Measurements from ENCODE around the gene SKIDA1.
"Not testable (repeated sequence)": the region's sequence is repeated elsewhere in the genome, so short reads cannot be mapped to it uniquely, and the experiment has no call there.

The SKIDA1 gene

GRCh38 chr10:21552638-21553037 is 27.2 kb upstream of the SKIDA1 start:
- POLR2A ChIA-PET: no interaction called here
- DNase-seq (ENCODE audit: extremely low spot score): no peak
- CTCF ChIA-PET: no interaction called here
- TF ChIP-seq CTBP1 (IDR thresholded peaks at IDR 0.05; ENCODE audit: borderline replicate concordance) (no peak), ARNT (IDR thresholded peaks at IDR 0.05) (no peak), ELF4 (IDR thresholded peaks at IDR 0.05) (no peak), HDGF (IDR thresholded peaks at IDR 0.05; ENCODE audit: borderline replicate concordance) (no peak), FOXA1 (IDR thresholded peaks at IDR 0.05) (no peak), BHLHE40 (IDR thresholded peaks at IDR 0.05; ENCODE audit: borderline replicate concordance) (no peak), FOXK2 (IDR thresholded peaks at IDR 0.05) (no peak), TARDBP (IDR thresholded peaks at IDR 0.05) (no peak), NFRKB (IDR thresholded peaks at IDR 0.05) (no peak), FOXM1 (IDR thresholded peaks at IDR 0.05; ENCODE audit: borderline replicate concordance) (no peak), L3MBTL2 (conservative IDR thresholded peaks at IDR 0.05) (no peak), PKNOX1 (IDR thresholded peaks at IDR 0.05) (no peak), SP1 (IDR thresholded peaks at IDR 0.05) (no peak), SUZ12 (IDR thresholded peaks at IDR 0.05) (no peak), LEF1 (IDR thresholded peaks at IDR 0.05; ENCODE audit: borderline replicate concordance) (no peak), ZNF384 (IDR thresholded peaks at IDR 0.05) (no peak)

- POLR2A ChIA-PET: no interaction called here
- no peak for DNase-seq (ENCODE audit: extremely low spot score)
- CTCF ChIA-PET: no interaction called here
- TF ChIP-seq ZNF384 (IDR thresholded peaks at IDR 0.05) (peak; percentile 73), SUZ12 (IDR thresholded peaks at IDR 0.05) (no peak)
Measured at GRCh38 chr10:21547246-21547645, 21.8 kb upstream of the SKIDA1 start.

GRCh38 chr10:21540701-21541100 is 15.2 kb upstream of the SKIDA1 start:
- POLR2A ChIA-PET: interaction anchor here (2.2 kb wide), 1 partner anchor 10 kb away, joined by 8 read pairs; no protein-coding TSS in a partner anchor
- DNase-seq (ENCODE audit: extremely low spot score): not testable (repeated sequence)
- CTCF ChIA-PET: interaction anchor here (0.6 kb wide), 2 partner anchors 37 to 401 kb away, joined by 3 read pairs; no protein-coding TSS in a partner anchor

GRCh38 chr10:21536874-21537273 is 11.4 kb upstream of the SKIDA1 start:
- CTCF ChIA-PET: interaction anchor here (0.6 kb wide), 1 partner anchor 834 kb away, joined by 3 read pairs; no protein-coding TSS in a partner anchor
- DNase-seq (ENCODE audit: extremely low spot score): no peak
- no peak for TF ChIP-seq ZNF384 (IDR thresholded peaks at IDR 0.05)
- no peak for TF ChIP-seq SUZ12 (IDR thresholded peaks at IDR 0.05)
- no peak for TF ChIP-seq ARNT (IDR thresholded peaks at IDR 0.05)
- no peak for TF ChIP-seq FOXM1 (IDR thresholded peaks at IDR 0.05; ENCODE audit: borderline replicate concordance)
- no peak for TF ChIP-seq PKNOX1 (IDR thresholded peaks at IDR 0.05)
- no peak for TF ChIP-seq FOXK2 (IDR thresholded peaks at IDR 0.05)
- no peak for TF ChIP-seq TARDBP (IDR thresholded peaks at IDR 0.05)
- TF ChIP-seq BHLHE40 (IDR thresholded peaks at IDR 0.05; ENCODE audit: borderline replicate concordance): no peak
- no peak for TF ChIP-seq LEF1 (IDR thresholded peaks at IDR 0.05; ENCODE audit: borderline replicate concordance)
- TF ChIP-seq SP1 (IDR thresholded peaks at IDR 0.05): no peak
- no peak for TF ChIP-seq CTBP1 (IDR thresholded peaks at IDR 0.05; ENCODE audit: borderline replicate concordance)
- no peak for TF ChIP-seq HDGF (IDR thresholded peaks at IDR 0.05; ENCODE audit: borderline replicate concordance)
- no peak for TF ChIP-seq ELF4 (IDR thresholded peaks at IDR 0.05)
- no peak for TF ChIP-seq NFRKB (IDR thresholded peaks at IDR 0.05)
- TF ChIP-seq L3MBTL2 (conservative IDR thresholded peaks at IDR 0.05): no peak
- no peak for TF ChIP-seq FOXA1 (IDR thresholded peaks at IDR 0.05)
- POLR2A ChIA-PET: interaction anchor here (0.8 to 1.7 kb wide), 5 partner anchors 10 to 40 kb away, joined by 3 to 5 read pairs (median 4); partner anchors contain the start of gene SKIDA1

- CTCF ChIA-PET; DNase-seq (ENCODE audit: extremely low spot score): not testable (repeated sequence)
- POLR2A ChIA-PET: interaction anchor here (1.1 to 1.6 kb wide), 3 partner anchors 18 to 40 kb away, joined by 3 to 5 read pairs (median 4); no protein-coding TSS in a partner anchor
Measured at GRCh38 chr10:21535976-21536375, 10.5 kb upstream of the SKIDA1 start.

GRCh38 chr10:21535494-21535965 is 10.0 kb upstream of the SKIDA1 start:
- no peak for DNase-seq (ENCODE audit: extremely low spot score)
- TF ChIP-seq CTBP1 (IDR thresholded peaks at IDR 0.05; ENCODE audit: borderline replicate concordance) (no peak), FOXM1 (IDR thresholded peaks at IDR 0.05; ENCODE audit: borderline replicate concordance) (no peak), SP1 (IDR thresholded peaks at IDR 0.05) (no peak), TARDBP (IDR thresholded peaks at IDR 0.05) (no peak), ZNF384 (IDR thresholded peaks at IDR 0.05) (no peak), ARNT (IDR thresholded peaks at IDR 0.05) (no peak)
- POLR2A ChIA-PET: interaction anchor here (1.1 kb wide), 1 partner anchor 39 kb away, joined by 3 read pairs; no protein-coding TSS in a partner anchor
- CTCF ChIA-PET: no interaction called here

GRCh38 chr10:21534604-21535493 is 9.4 kb upstream of the SKIDA1 start:
- ChIA-PET POLR2A (interaction anchor here (1.1 kb wide), 1 partner anchor 39 kb away, joined by 3 read pairs; no protein-coding TSS in a partner anchor), CTCF (no interaction called here)
- TF ChIP-seq ARNT (IDR thresholded peaks at IDR 0.05) (peak; percentile 50; the same call in 1 of the 2 replicates), FOXM1 (IDR thresholded peaks at IDR 0.05; ENCODE audit: borderline replicate concordance) (peak; percentile 76), PKNOX1 (IDR thresholded peaks at IDR 0.05) (no peak)
- peak; percentile 53 for DNase-seq (ENCODE audit: extremely low spot score)

Data from HEK293T (cell line).